HG02588 (cell line): ENCODE measurements around the gene KRTAP4-11.
"Not testable (repeated sequence)": the region's sequence is repeated elsewhere in the genome, so short reads cannot be mapped to it uniquely, and the experiment has no call there.

ENCODE experiments used
- ATAC-seq: cut with Tn5 transposase; IDR thresholded peaks from one replicate; pipeline ENCODE4 v1.9.1; 2021; ENCODE audit warnings: mild to moderate bottlenecking, moderate library complexity; ENCODE audit not compliant: unreplicated experiment

KRTAP4-11 gene

GRCh38 chr17:41088760-41089352 is 29.3 kb downstream of the KRTAP4-11 start:
- ATAC-seq, result not testable (repeated sequence)

GRCh38 chr17:41084100-41084856 is 33.9 kb downstream of the KRTAP4-11 start, which contains the start of gene KRTAP4-7:
Gene KRTAP4-7 (plus strand): TSS chr17:41084150. CDS start chr17:41084207, 57 bp downstream.
- not testable (repeated sequence) for ATAC-seq

DNA sequence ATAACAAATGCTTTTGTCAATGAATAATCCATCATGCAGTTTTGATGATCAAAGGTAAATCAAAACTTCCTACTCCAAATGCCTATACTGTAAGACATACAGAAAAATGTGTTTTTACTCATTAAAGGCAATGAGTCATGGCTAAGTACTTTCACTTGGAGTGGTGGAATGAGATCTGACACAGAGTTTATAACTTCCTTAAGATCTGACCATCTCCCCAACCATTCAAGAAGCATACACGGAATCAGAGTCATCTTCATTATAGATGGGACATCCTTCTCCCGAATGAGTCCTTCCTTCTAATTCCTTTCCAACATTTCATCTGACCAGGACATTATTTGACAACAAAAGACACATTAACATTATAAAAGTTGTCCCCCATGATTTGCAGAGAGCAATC is 34.7 kb downstream of the KRTAP4-11 start:
- not testable (repeated sequence) for ATAC-seq

DNA sequence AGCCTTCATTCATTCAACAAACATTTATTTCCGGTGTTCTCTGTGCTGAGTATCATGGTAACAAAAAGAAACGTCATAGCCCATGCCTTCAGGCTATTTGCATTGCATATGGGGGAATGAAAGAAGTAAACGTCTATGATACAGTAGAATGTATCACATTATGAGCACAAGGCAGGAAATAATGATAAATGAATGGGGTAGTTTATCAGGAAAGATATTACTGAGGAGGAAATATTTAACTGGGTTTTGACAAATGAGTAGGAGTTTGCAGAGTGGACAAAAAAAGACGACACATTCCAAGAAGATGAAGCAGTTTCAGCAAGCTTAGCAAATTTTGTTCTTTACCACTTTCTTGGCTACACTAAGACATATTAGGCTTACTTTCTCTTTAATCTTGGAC is 35.5 kb downstream of the KRTAP4-11 start:
- no peak for ATAC-seq

- ATAC-seq, result no peak
Measured at GRCh38 chr17:41076788-41077187, 41.4 kb downstream of the KRTAP4-11 start.

DNA sequence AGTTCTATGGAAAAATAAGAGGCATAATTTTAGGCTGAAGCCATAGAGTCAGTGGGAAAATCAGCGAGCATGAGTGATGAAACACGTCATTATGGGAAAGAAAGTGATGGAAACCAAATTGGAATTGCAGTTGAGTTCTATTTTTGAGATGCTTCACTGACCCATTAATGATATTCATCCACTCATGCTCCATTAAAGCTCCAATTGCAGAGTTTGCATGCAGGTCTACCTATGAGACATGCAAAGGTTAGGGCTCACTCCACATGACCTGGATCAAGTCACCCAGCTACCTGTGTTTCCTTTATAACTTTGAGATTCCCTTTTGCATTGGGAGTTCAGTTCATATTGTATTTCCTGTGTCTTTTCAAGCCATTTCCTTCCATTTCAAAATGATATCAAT is 44.5 kb downstream of the KRTAP4-11 start:
- ATAC-seq, result no peak

DNA sequence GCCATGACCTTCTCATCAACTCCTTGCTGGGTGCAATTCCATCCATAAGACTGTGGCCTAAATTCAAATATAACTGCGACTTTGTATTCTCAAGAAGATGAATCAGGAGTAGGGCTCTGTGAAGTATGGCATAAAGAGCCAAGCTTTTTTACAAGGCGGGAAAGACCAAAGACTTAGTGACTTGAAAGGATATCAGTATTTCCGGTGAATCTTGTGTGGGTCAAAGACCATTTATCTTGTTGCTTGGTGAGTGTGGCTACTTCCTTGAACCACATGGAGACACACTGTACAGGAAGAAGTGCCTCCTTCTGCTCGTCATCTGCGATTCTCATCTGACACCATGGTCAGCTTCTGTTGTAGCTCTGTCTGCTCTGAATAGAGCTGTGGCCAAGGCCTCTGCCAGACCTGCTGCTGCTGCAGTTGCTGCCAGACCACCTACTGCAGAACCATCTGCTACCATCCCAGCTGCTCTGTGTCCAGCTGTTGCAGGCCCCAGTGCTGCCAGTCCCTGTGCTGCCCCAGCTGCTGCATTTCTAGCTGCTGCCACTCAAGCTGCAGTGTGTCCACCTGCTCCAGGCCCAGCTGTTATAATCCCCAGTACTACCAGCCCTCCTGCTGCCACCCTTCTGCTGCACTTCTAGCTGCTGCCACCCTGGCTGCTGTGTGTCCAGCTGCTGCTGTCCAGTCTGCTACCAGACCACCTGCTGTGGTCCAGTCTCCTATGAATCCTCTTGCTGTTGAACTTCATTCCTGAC is 46.4 kb downstream of the KRTAP4-11 start:
- ATAC-seq, result no peak

DNA sequence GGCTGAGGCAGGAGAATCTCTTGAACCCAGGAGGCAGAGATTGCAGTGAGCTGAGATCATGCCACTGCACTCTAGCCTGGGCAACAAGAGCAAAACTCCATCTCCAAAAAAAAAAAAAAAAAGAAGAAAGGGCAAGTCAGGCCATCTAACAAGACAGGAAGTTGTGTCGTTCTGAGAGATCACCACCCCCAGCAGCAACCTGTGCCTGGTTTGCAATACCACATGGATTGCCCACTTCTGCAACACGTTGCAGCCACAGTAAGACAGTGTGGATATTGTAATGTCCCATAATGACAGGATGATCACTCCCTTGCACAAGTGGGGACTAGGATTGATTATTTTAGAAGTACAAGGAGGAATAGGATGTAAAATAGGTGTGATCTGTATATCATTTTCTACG is 49.1 kb downstream of the KRTAP4-11 start:
- ATAC-seq, result no peak

GRCh38 chr17:41067281-41067680 is 50.9 kb downstream of the KRTAP4-11 start:
- ATAC-seq, result no peak
